HG03103 (cell line): ENCODE data around the gene CD28.

Source experiments
- ATAC-seq: cut with Tn5 transposase; IDR thresholded peaks from one replicate; pipeline ENCODE4 v1.9.1; 2021; ENCODE audit warnings: low read depth; ENCODE audit not compliant: unreplicated experiment

Gene CD28

GRCh38 chr2:203713381-203713780, 6.9 kb downstream of the CD28 start:
- ATAC-seq = no peak

GRCh38 chr2:203714112-203714511, 7.7 kb downstream of the CD28 start:
- no peak for ATAC-seq

GRCh38 chr2:203715744-203716143, 9.3 kb downstream of the CD28 start:
- ATAC-seq = no peak

- ATAC-seq = peak; percentile 85
Observed at GRCh38 chr2:203718087-203718486, 11.6 kb downstream of the CD28 start.

- ATAC-seq = no peak
Observed at GRCh38 chr2:203719456-203720410, 13.3 kb downstream of the CD28 start.

- ATAC-seq = no peak
Observed at GRCh38 chr2:203720915-203721672, 14.7 kb downstream of the CD28 start.

GRCh38 chr2:203721781-203722300, 15.4 kb downstream of the CD28 start:
- ATAC-seq = no peak

- ATAC-seq = no peak
Observed at GRCh38 chr2:203722411-203722810, 16.0 kb downstream of the CD28 start.

- ATAC-seq = no peak
Observed at GRCh38 chr2:203728321-203728720, 21.9 kb downstream of the CD28 start.

GRCh38 chr2:203730076-203730729, 23.8 kb downstream of the CD28 start:
- peak; percentile 54 for ATAC-seq

- ATAC-seq = no peak
Observed at GRCh38 chr2:203730883-203731282, 24.4 kb downstream of the CD28 start.

- no peak for ATAC-seq
Observed at GRCh38 chr2:203732092-203732952, 25.9 kb downstream of the CD28 start.

- ATAC-seq = no peak
Observed at GRCh38 chr2:203732953-203733510, 26.6 kb downstream of the CD28 start.

GRCh38 chr2:203733684-203734083, 27.2 kb downstream of the CD28 start:
- no peak for ATAC-seq

- ATAC-seq = no peak
Observed at GRCh38 chr2:203734276-203734983, 28.0 kb downstream of the CD28 start.

- no peak for ATAC-seq
Observed at GRCh38 chr2:203737360-203737759, 30.9 kb downstream of the CD28 start.

GRCh38 chr2:203739351-203739750, 32.9 kb downstream of the CD28 start:
- no peak for ATAC-seq

- ATAC-seq = no peak
Observed at GRCh38 chr2:203740871-203741281, 34.4 kb downstream of the CD28 start.

- ATAC-seq = no peak
Observed at GRCh38 chr2:203741566-203741965, 35.1 kb downstream of the CD28 start.
